OCI-LY3 (cell line): ENCODE measurements around the gene CPM.

Source experiments
- CTCF ChIP-seq: fragments of 200-600, 300-600 bp; sonication (generic); IDR thresholded peaks from 2 replicates; pipeline ENCODE4 v1.5.1; 2014; ENCODE audit warnings: antibody characterized with exemption, low read length, low read depth
- EZH2phosphoT487 ChIP-seq: fragments of 200-600 bp; shearing (Covaris generic); IDR thresholded peaks from 2 replicates; pipeline ENCODE4 v1.6.1; 2018; ENCODE audit warnings: antibody characterized with exemption, mixed run types, low read depth

DNA sequence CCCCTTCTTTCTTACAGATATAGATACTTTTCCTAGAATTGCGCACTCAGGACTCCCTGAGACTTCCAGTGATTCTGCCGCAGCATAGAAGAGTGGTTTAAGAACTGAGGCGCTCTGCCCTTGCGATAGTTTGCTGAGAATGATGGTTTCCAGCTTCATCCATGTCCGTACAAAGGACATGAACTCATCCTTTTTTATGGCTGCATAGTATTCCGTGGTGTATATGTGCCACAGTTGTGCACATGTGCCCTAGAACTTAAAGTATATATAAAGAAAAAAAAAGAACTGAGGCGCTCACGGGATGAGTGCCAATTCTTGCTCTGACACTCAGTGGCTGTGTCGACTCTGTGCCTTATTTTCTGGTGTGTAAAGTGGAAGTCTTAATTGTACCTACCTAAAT is 1.4 kb upstream of the CPM start:
- TF ChIP-seq EZH2phosphoT487, result no peak
- no peak for TF ChIP-seq CTCF
